ENCODE measurements around the gene IPO7. TPM values are rescaled to one million over a fixed set of nuclear protein-coding genes. Genes with fewer than 3 reads are reported as not detected.

The IPO7 gene
- total RNA-seq, 1 donor from 2014 or later = 64.8 TPM

DNA sequence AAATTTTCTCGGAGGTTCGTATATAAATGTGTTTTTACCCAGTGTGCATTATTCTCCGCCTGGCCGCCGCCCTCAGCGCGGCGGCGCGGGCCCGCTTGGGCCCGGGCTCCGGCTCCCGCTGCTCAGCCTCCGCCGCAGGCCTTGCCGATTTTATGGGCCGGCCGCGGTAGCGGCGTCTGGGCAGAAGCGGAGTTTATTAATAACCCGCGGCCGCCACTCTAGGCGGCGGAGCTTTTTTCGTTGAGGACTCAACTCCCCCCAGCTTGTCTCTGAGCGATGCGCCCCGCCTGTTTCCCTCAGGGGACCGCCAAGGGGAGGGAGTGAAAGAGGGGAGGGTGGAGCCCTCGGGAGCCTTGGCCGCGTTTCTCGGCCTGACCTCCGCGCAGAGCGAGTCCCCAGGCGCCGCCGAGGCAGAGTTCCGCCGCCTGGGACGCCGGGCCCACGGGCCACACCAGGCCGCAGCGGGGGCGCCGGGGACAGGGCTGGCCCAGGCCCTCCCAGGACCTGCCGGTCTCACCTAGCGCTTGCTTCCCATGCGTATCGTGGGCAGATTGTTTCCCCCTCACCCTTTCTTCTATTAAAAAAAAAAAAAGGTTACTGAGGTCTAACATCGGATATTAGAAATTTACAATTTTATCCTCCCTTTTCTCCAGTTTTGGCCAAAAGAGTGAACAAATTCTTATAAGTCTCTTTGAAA lies 76.8 kb downstream of the IPO7 start:
- no peaks in the 10 kb centered on the region for H3K36me3 ChIP-seq
- H3K27ac ChIP-seq = peak overlapping the region; percentile 97
- intact Hi-C loops (cut with DNase I) = no loop called here
- no peaks in the 10 kb centered on the region for H3K9me3 ChIP-seq
- TF ChIP-seq POLR2A (IDR thresholded peaks at IDR 0.05) = peak in 1 of 2 donors; percentile 76
- TF ChIP-seq, protein P1, sequence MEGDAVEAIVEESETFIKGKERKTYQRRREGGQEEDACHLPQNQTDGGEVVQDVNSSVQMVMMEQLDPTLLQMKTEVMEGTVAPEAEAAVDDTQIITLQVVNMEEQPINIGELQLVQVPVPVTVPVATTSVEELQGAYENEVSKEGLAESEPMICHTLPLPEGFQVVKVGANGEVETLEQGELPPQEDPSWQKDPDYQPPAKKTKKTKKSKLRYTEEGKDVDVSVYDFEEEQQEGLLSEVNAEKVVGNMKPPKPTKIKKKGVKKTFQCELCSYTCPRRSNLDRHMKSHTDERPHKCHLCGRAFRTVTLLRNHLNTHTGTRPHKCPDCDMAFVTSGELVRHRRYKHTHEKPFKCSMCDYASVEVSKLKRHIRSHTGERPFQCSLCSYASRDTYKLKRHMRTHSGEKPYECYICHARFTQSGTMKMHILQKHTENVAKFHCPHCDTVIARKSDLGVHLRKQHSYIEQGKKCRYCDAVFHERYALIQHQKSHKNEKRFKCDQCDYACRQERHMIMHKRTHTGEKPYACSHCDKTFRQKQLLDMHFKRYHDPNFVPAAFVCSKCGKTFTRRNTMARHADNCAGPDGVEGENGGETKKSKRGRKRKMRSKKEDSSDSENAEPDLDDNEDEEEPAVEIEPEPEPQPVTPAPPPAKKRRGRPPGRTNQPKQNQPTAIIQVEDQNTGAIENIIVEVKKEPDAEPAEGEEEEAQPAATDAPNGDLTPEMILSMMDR (IDR thresholded peaks at IDR 0.05) = no peak
- no peak for TF ChIP-seq POLR2AphosphoS5 (IDR thresholded peaks at IDR 0.05; ENCODE audit: insufficient read depth in 1 of 2, low read depth in 1 of 2)
- no peaks in the 10 kb centered on the region for H3K27me3 ChIP-seq
- H3K4me3 ChIP-seq = peak overlapping the region; percentile 57 to 82
- peak in 1 of 2 donors; percentile 94 for DNase-seq (ENCODE audit: extremely low spot score in 2 of 2)
- H3K4me1 ChIP-seq = peaks cover 23% of the 10 kb centered on the region

DNA sequence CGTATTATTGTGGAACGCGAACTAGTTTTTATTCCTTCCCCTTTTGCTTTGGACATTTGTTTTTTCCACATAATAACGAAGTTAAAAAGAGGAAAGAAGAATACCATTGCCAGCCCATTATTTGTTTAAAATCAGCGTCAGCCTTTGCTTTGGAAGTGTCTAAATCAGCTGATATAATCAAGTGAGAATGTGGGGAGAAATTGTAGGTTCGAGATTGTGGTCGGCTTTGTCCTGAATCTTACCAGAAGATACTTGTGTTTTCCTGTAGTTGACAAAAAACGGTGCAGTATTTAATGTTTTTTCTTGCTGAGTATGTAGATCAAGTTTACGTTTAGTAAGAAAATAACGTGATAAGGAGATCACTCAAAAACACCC lies 77.3 kb downstream of the IPO7 start:
- Histone ChIP-seq H3K9me3 (no peaks in the 10 kb centered on the region), H3K4me3 (peak overlapping the region; percentile 57 to 82), H3K4me1 (peaks cover 23% of the 10 kb centered on the region), H3K27me3 (no peaks in the 10 kb centered on the region), H3K27ac (peak overlapping the region; percentile 97), H3K36me3 (no peaks in the 10 kb centered on the region)
- no peak for DNase-seq (ENCODE audit: extremely low spot score in 2 of 2)
- intact Hi-C loops (cut with DNase I) = no loop called here
- TF ChIP-seq POLR2AphosphoS5 (IDR thresholded peaks at IDR 0.05; ENCODE audit: insufficient read depth in 1 of 2, low read depth in 1 of 2) (no peak), POLR2A (IDR thresholded peaks at IDR 0.05) (no peak)
- TF ChIP-seq, protein P1 (IDR thresholded peaks at IDR 0.05) = no peak

DNA sequence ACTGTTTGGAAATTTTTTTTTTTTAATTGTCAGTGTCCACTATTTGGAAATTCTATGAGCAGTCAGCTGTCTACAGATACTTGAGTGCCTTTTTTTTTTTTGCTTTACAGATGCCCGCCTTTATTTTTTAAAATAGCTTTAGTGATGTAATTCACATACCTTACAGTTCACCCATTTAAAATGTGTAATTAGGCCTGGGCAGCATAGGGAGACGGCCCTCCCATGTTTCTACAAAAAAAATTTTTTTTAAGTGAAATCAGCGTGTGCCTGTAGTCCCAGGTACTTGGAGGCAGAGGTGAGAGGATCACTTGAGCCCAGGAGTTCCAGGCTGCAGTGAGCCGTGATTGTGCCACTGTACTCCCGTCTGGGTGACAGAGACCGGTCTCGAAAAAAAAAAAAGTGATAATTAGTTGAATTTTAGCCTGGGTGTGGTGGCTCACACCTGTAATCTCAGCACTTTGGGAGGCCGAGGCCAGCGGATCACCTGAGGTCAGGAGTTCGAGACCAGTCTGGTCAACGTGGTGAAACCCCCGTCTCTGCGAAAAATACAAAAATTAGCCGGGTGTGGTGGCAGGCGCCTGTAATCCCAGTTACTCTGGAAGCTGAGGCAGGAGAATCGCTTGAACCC lies 77.8 kb downstream of the IPO7 start:
- H3K27me3 ChIP-seq = no peaks in the 10 kb centered on the region
- H3K4me1 ChIP-seq = peaks cover 23% of the 10 kb centered on the region
- H3K27ac ChIP-seq = peak overlapping the region; percentile 97
- DNase-seq (ENCODE audit: extremely low spot score in 2 of 2) = no peak
- intact Hi-C loops (cut with DNase I) = no loop called here
- H3K4me3 ChIP-seq = peak overlapping the region; percentile 57 to 82
- no peaks in the 10 kb centered on the region for H3K36me3 ChIP-seq
- TF ChIP-seq, protein P1 (IDR thresholded peaks at IDR 0.05) = no peak
- TF ChIP-seq POLR2A (IDR thresholded peaks at IDR 0.05) (no peak), POLR2AphosphoS5 (IDR thresholded peaks at IDR 0.05; ENCODE audit: insufficient read depth in 1 of 2, low read depth in 1 of 2) (no peak)
- no peaks in the 10 kb centered on the region for H3K9me3 ChIP-seq

DNA sequence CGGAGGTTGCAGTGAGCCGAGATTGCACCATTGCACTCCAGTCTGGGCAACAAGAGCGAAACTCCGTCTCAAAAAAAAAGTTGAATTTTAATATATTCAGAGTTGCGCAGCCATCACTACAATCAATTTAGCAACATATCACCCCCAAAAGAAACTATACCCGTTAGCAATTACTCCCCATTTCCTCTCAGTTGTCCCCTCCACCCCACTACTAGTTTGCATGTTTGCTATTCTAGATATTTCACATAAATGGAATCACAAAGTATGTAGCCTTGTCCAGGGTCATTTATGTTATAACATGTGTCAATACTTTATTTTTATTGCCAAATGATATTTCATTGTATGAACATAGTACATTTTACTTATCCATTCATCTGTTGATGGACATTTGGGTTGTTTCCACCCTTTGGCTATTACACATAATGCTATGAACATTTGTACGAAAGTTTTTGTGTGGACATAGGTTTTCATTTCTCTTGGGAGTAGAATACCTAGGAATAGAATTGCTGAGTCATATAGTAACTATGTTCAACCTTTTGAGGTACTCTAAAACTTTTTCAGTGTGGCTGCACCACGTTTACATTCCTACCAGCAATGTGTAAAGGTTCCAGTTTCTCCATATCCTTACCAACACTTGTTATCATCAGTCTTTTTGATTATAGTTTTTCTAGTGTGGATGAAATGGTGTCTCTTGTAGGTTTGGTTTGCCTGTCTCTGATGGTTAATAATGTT lies 78.5 kb downstream of the IPO7 start:
- DNase-seq (ENCODE audit: extremely low spot score in 2 of 2) = no peak
- H3K36me3 ChIP-seq = no peaks in the 10 kb centered on the region
- no peaks in the 10 kb centered on the region for H3K27me3 ChIP-seq
- TF ChIP-seq, protein P1 (IDR thresholded peaks at IDR 0.05) = no peak
- TF ChIP-seq POLR2A (IDR thresholded peaks at IDR 0.05) = no peak
- no peak for TF ChIP-seq POLR2AphosphoS5 (IDR thresholded peaks at IDR 0.05; ENCODE audit: insufficient read depth in 1 of 2, low read depth in 1 of 2)
- H3K4me1 ChIP-seq = peaks cover 23% of the 10 kb centered on the region
- H3K27ac ChIP-seq = peak overlapping the region; percentile 97
- no peak overlapping the region for H3K4me3 ChIP-seq
- intact Hi-C loops (cut with DNase I) = no loop called here
- no peaks in the 10 kb centered on the region for H3K9me3 ChIP-seq

All from vagina (tissue), 2 donors.